ENCODE measurements around the gene LZTFL1. TPM values are rescaled to one million over a fixed set of nuclear protein-coding genes. Genes with fewer than 3 reads are reported as not detected.

LZTFL1 gene
- total and polyA plus RNA-seq, 4 donors, result 3.4 to 11.8 (median 5.7) TPM

GRCh38 chr3:45800611-45801010 lies 41.3 kb downstream of the LZTFL1 start:
- peaks cover 0 to 13% (median 8%) of the 10 kb centered on the region in 4 donors for H3K4me1 ChIP-seq (ENCODE audit: control insufficient read depth in 4 of 4, insufficient read depth in 4 of 4, low read length in 3 of 4)
- no peaks in the 10 kb centered on the region for H3K36me3 ChIP-seq (ENCODE audit: control insufficient read depth in 4 of 4, insufficient read depth in 3 of 4, low read depth in 1 of 4, low read length in 3 of 4)
- no peak overlapping the region for H3K4me3 ChIP-seq (ENCODE audit: low read depth in 1 of 3, low read length in 3 of 3)
- H3K27me3 ChIP-seq (ENCODE audit: control insufficient read depth in 4 of 4, insufficient read depth in 4 of 4, low read length in 3 of 4), result peaks cover 2 to 9% (median 4%) of the 10 kb centered on the region in 4 donors
- TF ChIP-seq YY1 (IDR thresholded peaks at IDR 0.05) (no peak), HNF4G (IDR thresholded peaks at IDR 0.05) (no peak), NR2F2 (IDR thresholded peaks at IDR 0.05) (no peak), REST (IDR thresholded peaks at IDR 0.05) (no peak), JUND (IDR thresholded peaks at IDR 0.05) (no peak), ZBTB33 (IDR thresholded peaks at IDR 0.05) (no peak), SP1 (IDR thresholded peaks at IDR 0.05) (no peak), HNF4A (conservative IDR thresholded peaks at IDR 0.05) (no peak), CTCF (IDR thresholded peaks at IDR 0.05; ENCODE audit: low read depth, low read length, missing input control) (no peak)
- DNase-seq (ENCODE audit: low spot score), result no peak
- H3K9me3 ChIP-seq (ENCODE audit: control insufficient read depth in 4 of 4, low read length in 3 of 4), result no peaks in the 10 kb centered on the region
- WGBS, result 72% methylated on average over 4 of the region's 4 CpGs
- H3K9ac ChIP-seq (ENCODE audit: low read depth in 1 of 2, low read length in 2 of 2), result no peak overlapping the region
- no peak overlapping the region for H3K27ac ChIP-seq (ENCODE audit: low read depth in 1 of 2, low read length in 2 of 2)

- H3K9me3 ChIP-seq (ENCODE audit: control insufficient read depth in 4 of 4, low read length in 3 of 4), result no peaks in the 10 kb centered on the region
- H3K4me1 ChIP-seq (ENCODE audit: control insufficient read depth in 4 of 4, insufficient read depth in 4 of 4, low read length in 3 of 4), result peaks cover 0 to 15% (median 8%) of the 10 kb centered on the region in 4 donors
- H3K27ac ChIP-seq (ENCODE audit: low read depth in 1 of 2, low read length in 2 of 2), result no peak overlapping the region
- H3K9ac ChIP-seq (ENCODE audit: low read depth in 1 of 2, low read length in 2 of 2), result no peak overlapping the region
- H3K4me3 ChIP-seq (ENCODE audit: low read depth in 1 of 3, low read length in 3 of 3), result no peak overlapping the region
- DNase-seq (ENCODE audit: low spot score), result no peak
- no peak for TF ChIP-seq YY1 (IDR thresholded peaks at IDR 0.05)
- no peak for TF ChIP-seq GABPA (IDR thresholded peaks at IDR 0.05 in 1 of 2, conservative IDR thresholded peaks at IDR 0.05 in 1 of 2)
- TF ChIP-seq NR2F2 (IDR thresholded peaks at IDR 0.05), result no peak
- TF ChIP-seq HNF4A (conservative IDR thresholded peaks at IDR 0.05), result no peak
- no peak for TF ChIP-seq SP1 (IDR thresholded peaks at IDR 0.05)
- no peak for TF ChIP-seq MAX (IDR thresholded peaks at IDR 0.05)
- no peak for TF ChIP-seq HNF4G (IDR thresholded peaks at IDR 0.05)
- no peak for TF ChIP-seq FOXA2 (IDR thresholded peaks at IDR 0.05)
- TF ChIP-seq RXRA (IDR thresholded peaks at IDR 0.05), result no peak
- TF ChIP-seq EGR1 (IDR thresholded peaks at IDR 0.05; ENCODE audit: low read depth in 2 of 2), result no peak
- TF ChIP-seq REST (IDR thresholded peaks at IDR 0.05), result no peak
- TF ChIP-seq FOXA1 (IDR thresholded peaks at IDR 0.05), result no peak
- TF ChIP-seq ATF3 (IDR thresholded peaks at IDR 0.05), result no peak
- peaks cover 2 to 9% (median 4%) of the 10 kb centered on the region in 4 donors for H3K27me3 ChIP-seq (ENCODE audit: control insufficient read depth in 4 of 4, insufficient read depth in 4 of 4, low read length in 3 of 4)
- WGBS, result 94% methylated on average over 2 of the region's 2 CpGs
- no peaks in the 10 kb centered on the region for H3K36me3 ChIP-seq (ENCODE audit: control insufficient read depth in 4 of 4, insufficient read depth in 3 of 4, low read depth in 1 of 4, low read length in 3 of 4)
These were observed 42.3 kb downstream of the LZTFL1 start for GRCh38 chr3:45799586-45799985.
